Neural progenitor cell (in vitro differentiated cells): ENCODE results near the gene PCSK5.

Experiments used
- EZH2 ChIP-seq: fragments of 200-600 bp; sonication (generic); IDR thresholded peaks from 2 replicates; pipeline ENCODE4 v1.6.1; 2017; ENCODE audit warnings: antibody characterized with exemption, mild to moderate bottlenecking, moderate library complexity
- EZH2phosphoT487 ChIP-seq: fragments of 200-600 bp; sonication (generic); IDR thresholded peaks from 2 replicates; pipeline ENCODE4 v1.6.1; 2017; ENCODE audit warnings: antibody characterized with exemption
- TF ChIP-seq, protein P1 (sequence below): fragments of 200-600 bp; sonication (generic); IDR thresholded peaks from 2 replicates; pipeline ENCODE4 v1.5.1; 2017; ENCODE audit warnings: antibody characterized with exemption, mild to moderate bottlenecking

DNA sequence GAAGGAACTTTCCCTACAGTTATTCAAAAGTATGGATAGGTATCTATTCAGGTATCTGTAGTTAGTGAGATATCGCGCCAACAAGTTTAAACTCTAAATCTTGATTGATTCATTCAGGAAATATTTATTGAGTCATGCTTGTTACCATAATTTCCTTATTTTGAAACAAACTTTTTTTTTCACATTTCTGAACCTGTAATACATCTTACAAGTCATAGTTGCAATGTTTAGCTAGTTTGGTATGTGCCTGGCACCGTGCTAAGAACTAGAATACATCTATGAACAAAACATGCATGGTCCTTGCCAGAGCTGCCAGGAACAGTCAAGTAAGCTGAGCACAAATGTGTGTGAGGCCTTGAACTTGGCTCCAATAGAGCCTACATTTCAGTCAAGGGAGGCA lies 226.4 kb downstream of the PCSK5 start:
- TF ChIP-seq EZH2phosphoT487 (no peak), EZH2 (no peak)
- TF ChIP-seq, protein P1, sequence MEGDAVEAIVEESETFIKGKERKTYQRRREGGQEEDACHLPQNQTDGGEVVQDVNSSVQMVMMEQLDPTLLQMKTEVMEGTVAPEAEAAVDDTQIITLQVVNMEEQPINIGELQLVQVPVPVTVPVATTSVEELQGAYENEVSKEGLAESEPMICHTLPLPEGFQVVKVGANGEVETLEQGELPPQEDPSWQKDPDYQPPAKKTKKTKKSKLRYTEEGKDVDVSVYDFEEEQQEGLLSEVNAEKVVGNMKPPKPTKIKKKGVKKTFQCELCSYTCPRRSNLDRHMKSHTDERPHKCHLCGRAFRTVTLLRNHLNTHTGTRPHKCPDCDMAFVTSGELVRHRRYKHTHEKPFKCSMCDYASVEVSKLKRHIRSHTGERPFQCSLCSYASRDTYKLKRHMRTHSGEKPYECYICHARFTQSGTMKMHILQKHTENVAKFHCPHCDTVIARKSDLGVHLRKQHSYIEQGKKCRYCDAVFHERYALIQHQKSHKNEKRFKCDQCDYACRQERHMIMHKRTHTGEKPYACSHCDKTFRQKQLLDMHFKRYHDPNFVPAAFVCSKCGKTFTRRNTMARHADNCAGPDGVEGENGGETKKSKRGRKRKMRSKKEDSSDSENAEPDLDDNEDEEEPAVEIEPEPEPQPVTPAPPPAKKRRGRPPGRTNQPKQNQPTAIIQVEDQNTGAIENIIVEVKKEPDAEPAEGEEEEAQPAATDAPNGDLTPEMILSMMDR, result no peak
